Tibial nerve (tissue), 4 donors: ENCODE results near the gene NTRK3.

Source experiments
- EP300 ChIP-seq, 2 donors: sonication (generic); formaldehyde crosslinking; IDR thresholded peaks; one replicate each; pipeline ENCODE4 v1.6.1; 2017; ENCODE audit warnings: antibody characterized with exemption in 2 of 2, mild to moderate bottlenecking in 1 of 2
- TF ChIP-seq, protein P1 (sequence below), 5 experiments: fragments of 200-600 bp in 3 of 5; fragments of 450-650 bp in 2 of 5; sonication (generic) in 3 of 5; IDR thresholded peaks; one replicate each; pipeline ENCODE4 v1.5.1; 2016 to 2019; ENCODE audit warnings: antibody characterized with exemption in 5 of 5, mild to moderate bottlenecking in 3 of 5, moderate library complexity in 2 of 5

DNA sequence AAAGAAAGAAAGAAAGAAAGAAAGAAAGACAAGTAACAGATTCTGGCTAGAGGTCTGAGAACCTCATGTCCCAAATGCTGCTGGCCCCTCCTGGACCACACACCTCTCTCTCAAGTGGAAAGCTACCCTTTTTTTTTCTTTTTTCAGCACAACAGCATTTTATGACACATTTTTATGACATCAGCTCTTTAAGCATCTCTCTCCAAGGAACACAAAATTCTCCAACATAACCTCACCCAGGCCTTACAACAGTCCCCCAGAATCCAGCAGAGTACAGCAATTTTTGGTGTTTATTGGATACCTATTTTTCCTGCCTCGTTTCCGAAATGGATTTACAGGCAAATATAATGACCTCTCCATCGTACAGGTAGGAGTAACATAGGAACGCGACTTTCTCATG, 11.2 kb upstream of the NTRK3 start:
- TF ChIP-seq, protein P1, sequence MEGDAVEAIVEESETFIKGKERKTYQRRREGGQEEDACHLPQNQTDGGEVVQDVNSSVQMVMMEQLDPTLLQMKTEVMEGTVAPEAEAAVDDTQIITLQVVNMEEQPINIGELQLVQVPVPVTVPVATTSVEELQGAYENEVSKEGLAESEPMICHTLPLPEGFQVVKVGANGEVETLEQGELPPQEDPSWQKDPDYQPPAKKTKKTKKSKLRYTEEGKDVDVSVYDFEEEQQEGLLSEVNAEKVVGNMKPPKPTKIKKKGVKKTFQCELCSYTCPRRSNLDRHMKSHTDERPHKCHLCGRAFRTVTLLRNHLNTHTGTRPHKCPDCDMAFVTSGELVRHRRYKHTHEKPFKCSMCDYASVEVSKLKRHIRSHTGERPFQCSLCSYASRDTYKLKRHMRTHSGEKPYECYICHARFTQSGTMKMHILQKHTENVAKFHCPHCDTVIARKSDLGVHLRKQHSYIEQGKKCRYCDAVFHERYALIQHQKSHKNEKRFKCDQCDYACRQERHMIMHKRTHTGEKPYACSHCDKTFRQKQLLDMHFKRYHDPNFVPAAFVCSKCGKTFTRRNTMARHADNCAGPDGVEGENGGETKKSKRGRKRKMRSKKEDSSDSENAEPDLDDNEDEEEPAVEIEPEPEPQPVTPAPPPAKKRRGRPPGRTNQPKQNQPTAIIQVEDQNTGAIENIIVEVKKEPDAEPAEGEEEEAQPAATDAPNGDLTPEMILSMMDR (IDR thresholded peaks at IDR 0.05), result no peak
- TF ChIP-seq EP300 (IDR thresholded peaks at IDR 0.05), result peak in 1 of 2 donors; percentile 18
